SHP77 treated with DMSO at 0.1 percent for 48 hours (cell line): ENCODE results near the gene AHCTF1.
"Not testable (repeated sequence)": the region's sequence is repeated elsewhere in the genome, so short reads cannot be mapped to it uniquely, and the experiment has no call there.

Experiments
- DNase-seq: peaks from one replicate; lab custom pipeline; 2025; lab: John Stamatoyannopoulos, UW

AHCTF1 gene

GRCh38 chr1:246923482-246923881 lies 8.3 kb downstream of the AHCTF1 start:
- DNase-seq: no peak

GRCh38 chr1:246921481-246921880 lies 10.3 kb downstream of the AHCTF1 start:
- DNase-seq: no peak

GRCh38 chr1:246919902-246920301 lies 11.8 kb downstream of the AHCTF1 start:
- no peak for DNase-seq

GRCh38 chr1:246916026-246916923 lies 15.5 kb downstream of the AHCTF1 start:
- DNase-seq: not testable (repeated sequence)

DNA sequence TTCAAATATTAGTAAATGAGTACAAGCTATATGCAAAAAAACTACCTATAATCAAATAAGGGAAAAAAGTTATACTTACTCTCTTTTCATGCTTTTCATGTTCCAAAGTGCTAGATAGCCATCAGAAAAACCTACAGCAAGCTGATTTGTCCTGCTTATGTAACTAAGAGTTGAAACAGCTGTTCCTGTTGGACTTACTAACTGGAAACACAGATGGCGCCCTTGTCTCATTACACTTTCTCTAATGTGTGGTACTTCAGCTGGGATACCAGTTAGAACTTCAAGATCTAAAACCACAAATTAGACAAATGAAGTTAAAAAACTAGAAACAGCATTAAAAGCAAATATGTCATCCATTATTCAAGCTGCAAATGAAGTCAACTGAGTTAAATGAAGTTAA lies 24.3 kb downstream of the AHCTF1 start:
- DNase-seq: peak; percentile 4

- no peak for DNase-seq
Measured at GRCh38 chr1:246906833-246907232, 24.9 kb downstream of the AHCTF1 start.

DNA sequence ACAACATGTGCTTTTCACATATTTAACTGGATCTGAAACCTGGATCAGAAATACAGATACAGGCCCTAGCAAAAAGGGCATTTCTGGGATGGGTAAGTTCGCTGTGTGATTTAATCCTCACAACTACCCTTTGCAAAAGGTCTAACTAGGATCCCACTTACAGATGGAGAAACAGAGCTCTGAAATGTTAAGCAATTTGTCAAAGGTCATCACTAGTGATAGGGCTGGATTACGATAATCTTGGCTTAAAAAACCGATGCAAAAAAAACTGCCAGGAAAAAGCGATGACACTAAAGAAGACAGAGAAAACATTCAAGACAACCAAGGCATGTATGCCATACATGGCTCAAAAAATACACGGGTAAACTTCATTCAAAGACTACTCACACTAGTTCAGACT lies 29.9 kb downstream of the AHCTF1 start:
- DNase-seq: no peak

DNA sequence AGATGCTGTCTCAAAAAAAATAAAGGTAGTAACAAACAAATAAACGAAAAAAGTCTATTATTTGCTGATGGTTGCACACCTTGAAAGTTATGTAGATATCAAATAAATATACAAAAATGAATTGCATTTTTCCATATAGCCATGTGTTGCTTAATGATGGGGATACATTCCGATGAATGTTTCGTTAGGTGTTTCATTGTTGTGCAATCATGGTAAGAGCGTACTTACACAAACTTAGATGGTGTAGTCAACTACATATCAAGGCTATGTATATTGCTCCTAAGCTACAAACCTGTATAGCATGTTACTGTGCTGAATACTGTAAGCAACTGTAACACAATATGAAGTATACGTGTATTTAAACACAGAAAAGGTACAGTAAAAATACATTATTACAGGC lies 34.4 kb downstream of the AHCTF1 start:
- no peak for DNase-seq

DNA sequence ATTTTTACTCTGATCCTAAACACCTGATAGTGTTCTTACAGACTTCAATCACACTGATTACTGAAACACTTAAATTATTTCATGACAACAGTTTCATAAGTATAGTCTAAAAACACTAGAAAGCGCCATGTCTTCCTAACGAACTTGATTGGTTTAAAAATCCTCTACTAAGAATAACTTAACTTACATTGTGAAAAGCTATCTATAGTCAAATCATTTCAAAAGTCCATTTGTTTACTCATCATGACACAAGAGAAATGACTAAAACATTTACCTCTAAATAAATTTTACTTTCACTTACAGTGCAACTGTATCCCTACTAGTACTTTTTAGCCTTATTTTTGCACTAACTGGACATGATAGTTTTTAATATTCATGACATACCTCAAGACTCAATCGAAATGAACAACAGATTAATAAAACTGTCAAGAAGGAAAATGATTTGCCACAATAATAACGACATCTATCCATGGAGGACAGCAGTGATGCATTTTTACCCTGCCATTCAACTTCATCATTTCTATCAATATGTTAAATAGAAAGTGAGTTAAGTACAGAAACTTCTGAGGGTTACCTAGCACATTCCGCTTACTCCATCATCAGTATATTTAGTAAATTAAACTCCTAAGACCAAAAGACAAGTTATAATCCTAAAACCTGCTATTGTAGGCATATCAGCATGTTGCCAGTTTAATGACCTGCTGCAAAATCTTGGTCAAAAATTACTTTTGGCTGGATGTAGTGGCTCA lies 38.4 kb downstream of the AHCTF1 start:
- no peak for DNase-seq

DNA sequence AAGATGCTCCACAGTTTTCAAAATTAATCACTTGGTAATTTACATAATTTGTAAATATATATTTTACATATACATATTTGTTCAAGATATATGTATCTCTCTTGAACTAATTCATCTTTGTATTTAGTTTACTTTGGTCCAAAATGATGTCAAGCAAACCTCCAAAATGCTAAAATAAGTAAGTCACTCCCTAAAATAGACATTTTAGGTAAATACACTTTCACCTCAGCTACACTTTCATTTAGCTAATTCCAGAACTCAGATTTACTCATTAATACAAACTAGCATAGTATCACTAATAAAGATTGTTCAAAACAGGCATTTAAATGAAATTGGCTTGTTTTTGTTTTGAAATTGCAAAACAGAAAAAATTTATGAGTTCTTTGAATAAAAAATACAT lies 40.6 kb downstream of the AHCTF1 start:
- DNase-seq: no peak

DNA sequence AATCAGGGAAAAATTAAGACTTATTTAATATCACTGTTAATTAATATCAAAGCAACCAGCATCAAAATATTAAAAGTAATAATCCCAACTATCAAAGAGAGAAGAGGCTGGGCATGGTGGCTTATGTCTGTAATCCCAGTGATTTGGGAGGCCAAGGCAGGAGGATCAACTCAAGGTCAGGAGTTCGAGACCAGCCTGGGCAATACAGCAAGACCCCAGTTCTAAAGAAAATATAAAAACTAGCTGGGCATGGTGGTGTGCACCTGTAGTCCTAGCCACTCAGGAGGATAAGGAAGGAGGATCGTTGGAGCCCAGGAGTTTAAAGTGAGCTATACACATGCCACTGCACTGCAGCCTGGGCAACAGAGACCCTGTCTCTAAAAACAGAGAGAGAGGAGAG lies 43.2 kb downstream of the AHCTF1 start:
- no peak for DNase-seq

GRCh38 chr1:246885389-246885788 lies 46.4 kb downstream of the AHCTF1 start:
- not testable (repeated sequence) for DNase-seq

- DNase-seq: no peak
Measured at GRCh38 chr1:246878551-246878950, 53.2 kb downstream of the AHCTF1 start.

GRCh38 chr1:246876431-246876830 lies 55.3 kb downstream of the AHCTF1 start:
- DNase-seq: no peak

GRCh38 chr1:246875041-246876026 lies 56.4 kb downstream of the AHCTF1 start:
- no peak for DNase-seq

- no peak for DNase-seq
Measured at GRCh38 chr1:246865921-246866320, 65.8 kb downstream of the AHCTF1 start.

GRCh38 chr1:246863791-246864190 lies 68.0 kb downstream of the AHCTF1 start:
- not testable (repeated sequence) for DNase-seq

GRCh38 chr1:246860401-246860800 lies 71.3 kb downstream of the AHCTF1 start:
- no peak for DNase-seq

- no peak for DNase-seq
Measured at GRCh38 chr1:246856371-246856770, 75.4 kb downstream of the AHCTF1 start.

DNA sequence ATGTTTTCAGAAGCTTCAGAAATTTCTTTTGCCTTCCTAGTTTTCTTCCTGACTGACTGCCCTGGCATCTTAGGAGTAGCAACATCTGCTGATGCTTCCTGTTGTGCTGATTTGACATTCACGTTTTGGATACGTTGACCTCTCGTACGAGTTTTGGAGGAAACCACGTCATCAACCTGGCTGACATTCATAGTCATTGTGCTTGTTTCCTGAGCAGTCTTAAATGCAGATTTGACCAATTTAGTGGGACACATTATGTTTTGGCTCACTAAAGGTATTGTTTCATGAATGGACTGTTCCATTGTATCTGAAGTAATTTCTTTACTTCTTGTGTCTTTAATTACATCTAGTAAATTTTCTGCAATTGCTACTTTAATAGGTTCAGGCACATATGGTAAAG lies 81.1 kb downstream of the AHCTF1 start:
- DNase-seq: not testable (repeated sequence)

GRCh38 chr1:246843876-246844275 lies 87.9 kb downstream of the AHCTF1 start:
- no peak for DNase-seq

- DNase-seq: not testable (repeated sequence)
Measured at GRCh38 chr1:246840761-246841160, 91.0 kb downstream of the AHCTF1 start.
